Skeletal muscle satellite cell (primary cell): ENCODE results near the gene RAET1L.
"Not testable (repeated sequence)": the region's sequence is repeated elsewhere in the genome, so short reads cannot be mapped to it uniquely, and the experiment has no call there.

Source experiments
- H3K27me3 ChIP-seq: 2 replicates; pipeline ENCODE4 v1.7.0; 2013; ENCODE audit warnings: low read length; ENCODE audit not compliant: control insufficient read depth, insufficient read depth
- H3K36me3 ChIP-seq: 2 replicates; pipeline ENCODE4 v1.7.0; 2013; ENCODE audit warnings: mild to moderate bottlenecking, control low read depth, low read length; ENCODE audit not compliant: insufficient read depth
- H3K4me1 ChIP-seq: 2 replicates; pipeline ENCODE4 v1.7.0; 2013; ENCODE audit warnings: low read length; ENCODE audit not compliant: control insufficient read depth, insufficient read depth
- H3K4me2 ChIP-seq: 2 replicates; pipeline ENCODE4 v1.7.0; 2013; ENCODE audit warnings: mild to moderate bottlenecking, low read length
- H3K4me3 ChIP-seq: 2 replicates; pipeline ENCODE4 v1.7.0; 2013; ENCODE audit warnings: low read length
- H3K9ac ChIP-seq: 2 replicates; pipeline ENCODE4 v1.7.0; 2013; ENCODE audit warnings: mild to moderate bottlenecking, low read depth, low read length, moderate library complexity
- H3K9me3 ChIP-seq: replicated peaks from 2 replicates; pipeline ENCODE4 v1.7.0; 2013; ENCODE audit warnings: mild to moderate bottlenecking, control low read depth, low read length

The RAET1L gene

DNA sequence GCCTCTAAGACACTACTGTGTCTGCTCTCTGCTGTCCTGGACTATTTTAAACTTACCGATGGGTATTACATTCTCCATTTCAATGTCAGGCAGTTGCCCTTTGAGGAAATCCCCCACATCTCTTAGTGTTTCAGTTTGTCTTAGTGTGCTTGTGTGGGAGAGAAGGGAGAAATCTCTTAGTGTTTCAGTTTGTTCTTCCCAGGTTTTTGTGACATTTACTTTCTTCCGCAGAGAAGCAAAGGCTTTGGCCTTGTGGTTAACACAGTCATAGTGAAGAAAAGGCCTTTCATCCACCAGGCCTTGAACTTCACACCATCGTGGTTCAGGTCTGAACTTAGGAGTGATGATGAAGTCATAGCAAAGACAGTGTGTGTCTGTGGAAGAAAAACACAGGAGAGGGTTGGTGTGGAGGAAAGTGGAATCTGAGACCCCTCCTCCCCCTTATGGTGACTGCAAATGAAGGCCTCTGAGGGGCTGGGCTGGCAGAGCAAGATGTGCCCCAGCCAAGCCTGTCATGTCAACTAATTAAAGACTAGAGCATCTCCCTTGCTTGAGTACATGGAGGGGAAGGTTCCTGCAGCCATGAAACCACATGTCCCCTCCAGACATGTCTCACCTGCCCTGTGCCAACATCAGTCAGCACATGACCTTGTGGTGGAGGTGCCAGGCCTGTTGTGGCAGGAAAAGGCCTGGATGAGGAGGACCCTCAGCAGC lies 23.9 kb downstream of the RAET1L start:
- Histone ChIP-seq H3K9ac (no peak overlapping the region), H3K4me1 (peaks cover 3% of the 10 kb centered on the region), H3K4me3 (no peak overlapping the region), H3K9me3 (no peaks in the 10 kb centered on the region), H3K4me2 (no peak overlapping the region), H3K27me3 (peaks cover 17% of the 10 kb centered on the region), H3K36me3 (no peaks in the 10 kb centered on the region)

GRCh38 chr6:149999636-150000035 lies 25.7 kb downstream of the RAET1L start:
- no peaks in the 10 kb centered on the region for H3K36me3 ChIP-seq
- peaks cover 3% of the 10 kb centered on the region for H3K4me1 ChIP-seq
- H3K4me3 ChIP-seq = no peak overlapping the region
- peaks cover 33% of the 10 kb centered on the region for H3K27me3 ChIP-seq
- H3K9ac ChIP-seq = no peak overlapping the region
- H3K4me2 ChIP-seq = no peak overlapping the region
- H3K9me3 ChIP-seq = no peaks in the 10 kb centered on the region

GRCh38 chr6:149995971-149996370 lies 29.4 kb downstream of the RAET1L start:
- Histone ChIP-seq H3K4me2 (no peak overlapping the region), H3K4me3 (no peak overlapping the region), H3K9ac (no peak overlapping the region), H3K4me1 (peaks cover 1% of the 10 kb centered on the region), H3K27me3 (peaks cover 69% of the 10 kb centered on the region), H3K9me3 (no peaks in the 10 kb centered on the region), H3K36me3 (no peaks in the 10 kb centered on the region)

GRCh38 chr6:149995235-149995750 lies 30.0 kb downstream of the RAET1L start:
- H3K9me3 ChIP-seq = no peaks in the 10 kb centered on the region
- no peak overlapping the region for H3K9ac ChIP-seq
- peaks cover 76% of the 10 kb centered on the region for H3K27me3 ChIP-seq
- H3K4me3 ChIP-seq = no peak overlapping the region
- H3K4me1 ChIP-seq = peaks cover 7% of the 10 kb centered on the region
- H3K4me2 ChIP-seq = no peak overlapping the region
- H3K36me3 ChIP-seq = no peaks in the 10 kb centered on the region

- H3K4me2 ChIP-seq = no peak overlapping the region
- H3K4me3 ChIP-seq = no peak overlapping the region
- H3K36me3 ChIP-seq = no peaks in the 10 kb centered on the region
- H3K9me3 ChIP-seq = peaks cover 16% of the 10 kb centered on the region
- peaks cover 98% of the 10 kb centered on the region for H3K27me3 ChIP-seq
- peaks cover 13% of the 10 kb centered on the region for H3K4me1 ChIP-seq
- no peak overlapping the region for H3K9ac ChIP-seq
Measured at GRCh38 chr6:149991838-149992237, 33.5 kb downstream of the RAET1L start.

- Histone ChIP-seq H3K9me3 (peaks cover 16% of the 10 kb centered on the region), H3K27me3 (peaks cover 98% of the 10 kb centered on the region), H3K4me1 (peaks cover 13% of the 10 kb centered on the region), H3K4me2 (peak overlapping the region; percentile 82)
- H3K4me3 ChIP-seq, H3K9ac ChIP-seq, H3K36me3 ChIP-seq: not testable (repeated sequence)
Measured at GRCh38 chr6:149991472-149991795, 33.9 kb downstream of the RAET1L start.

GRCh38 chr6:149990661-149991471 lies 34.5 kb downstream of the RAET1L start:
- peak overlapping the region; percentile 82 for H3K4me2 ChIP-seq
- H3K9me3 ChIP-seq = peaks cover 16% of the 10 kb centered on the region
- H3K4me1 ChIP-seq = peaks cover 13% of the 10 kb centered on the region
- no peak overlapping the region for H3K9ac ChIP-seq
- peaks cover 98% of the 10 kb centered on the region for H3K27me3 ChIP-seq
- H3K36me3 ChIP-seq = no peaks in the 10 kb centered on the region
- peak overlapping the region; percentile 64 for H3K4me3 ChIP-seq

DNA sequence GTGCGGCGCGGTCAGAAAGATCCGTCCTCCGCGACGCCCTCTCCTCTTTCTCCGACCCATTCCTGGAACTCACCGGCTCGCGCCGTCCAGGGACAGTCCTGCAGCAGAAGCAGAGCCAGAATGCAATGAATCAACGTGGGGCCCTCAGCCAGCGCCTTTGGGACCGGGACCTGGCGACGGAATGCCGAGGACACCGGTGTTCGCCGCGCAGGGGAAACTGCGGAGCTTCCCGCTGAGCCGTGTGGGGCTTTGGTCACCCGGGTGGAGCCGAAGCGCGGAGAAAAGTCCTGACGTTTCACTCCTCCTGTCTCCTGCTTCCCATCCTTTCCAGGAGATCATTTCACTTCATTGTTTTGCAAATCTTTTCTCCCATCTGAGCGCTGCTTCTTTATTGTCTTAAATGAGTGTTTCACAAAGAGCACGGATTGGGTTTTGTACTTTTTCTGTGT lies 35.1 kb downstream of the RAET1L start:
- H3K36me3 ChIP-seq = no peaks in the 10 kb centered on the region
- H3K4me2 ChIP-seq = peak overlapping the region; percentile 82
- H3K4me1 ChIP-seq = peaks cover 13% of the 10 kb centered on the region
- H3K4me3 ChIP-seq = peak overlapping the region; percentile 64
- no peak overlapping the region for H3K9ac ChIP-seq
- H3K9me3 ChIP-seq = peaks cover 16% of the 10 kb centered on the region
- peaks cover 100% of the 10 kb centered on the region for H3K27me3 ChIP-seq

- Histone ChIP-seq H3K4me1 (peaks cover 13% of the 10 kb centered on the region), H3K36me3 (no peaks in the 10 kb centered on the region), H3K4me3 (no peak overlapping the region), H3K9ac (no peak overlapping the region), H3K27me3 (peaks cover 94% of the 10 kb centered on the region), H3K9me3 (peaks cover 16% of the 10 kb centered on the region), H3K4me2 (no peak overlapping the region)
Measured at GRCh38 chr6:149988550-149989346, 36.6 kb downstream of the RAET1L start.

DNA sequence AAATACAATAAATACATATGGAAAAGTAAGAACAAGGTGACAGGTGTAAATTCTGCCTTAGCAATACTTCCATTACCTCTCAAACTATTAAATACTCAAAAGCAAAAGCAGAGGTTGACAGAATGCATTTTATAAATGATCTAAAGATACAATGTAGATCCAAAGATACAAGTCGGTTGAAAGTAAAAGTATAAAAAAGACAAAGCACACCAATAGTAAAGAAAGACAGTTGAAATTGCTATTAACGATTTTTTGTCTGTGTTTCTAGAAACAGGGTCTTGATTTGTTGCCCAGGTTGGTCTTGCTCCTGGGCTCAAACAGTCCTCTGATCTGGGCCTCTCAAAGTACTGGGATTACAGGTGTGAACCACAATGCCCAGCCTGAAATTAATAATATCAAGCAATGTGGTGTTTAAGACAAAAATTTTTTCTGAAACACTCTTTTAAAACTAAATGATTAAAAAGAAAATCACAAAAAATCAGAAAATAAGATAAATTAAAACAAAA lies 37.7 kb downstream of the RAET1L start:
- H3K9ac ChIP-seq = no peak overlapping the region
- peaks cover 92% of the 10 kb centered on the region for H3K27me3 ChIP-seq
- H3K4me1 ChIP-seq = peaks cover 13% of the 10 kb centered on the region
- no peaks in the 10 kb centered on the region for H3K36me3 ChIP-seq
- H3K9me3 ChIP-seq = peaks cover 16% of the 10 kb centered on the region
- H3K4me3 ChIP-seq = no peak overlapping the region
- H3K4me2 ChIP-seq = no peak overlapping the region

GRCh38 chr6:149985481-149985937 lies 39.8 kb downstream of the RAET1L start:
- Histone ChIP-seq H3K9ac (no peak overlapping the region), H3K4me2 (no peak overlapping the region), H3K9me3 (peaks cover 16% of the 10 kb centered on the region), H3K27me3 (peaks cover 82% of the 10 kb centered on the region), H3K36me3 (no peaks in the 10 kb centered on the region), H3K4me1 (peaks cover 8% of the 10 kb centered on the region), H3K4me3 (no peak overlapping the region)
